Measurements from ENCODE around the gene ROPN1L.

DNA sequence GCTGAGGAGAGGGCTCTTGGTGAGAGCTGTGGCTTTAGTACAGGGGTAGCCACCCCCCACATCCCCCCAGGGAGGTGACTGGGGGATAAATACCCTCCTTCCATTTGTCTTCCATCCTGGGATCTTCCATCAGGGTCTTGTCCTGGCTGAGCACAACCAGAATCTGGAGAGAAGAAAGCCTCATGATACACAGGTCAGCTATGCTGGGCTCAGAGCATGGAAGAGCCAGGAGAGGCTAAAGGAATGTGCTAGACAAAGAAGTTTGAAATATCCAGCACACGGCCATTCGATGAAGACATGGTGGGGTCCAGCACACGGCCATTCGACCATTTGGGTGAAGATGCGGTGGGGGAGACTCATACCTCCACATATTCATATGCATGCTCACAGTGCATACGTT lies 30.0 kb downstream of the ROPN1L start:
- TF ChIP-seq EZH2phosphoT487 (IDR thresholded peaks at IDR 0.05; ENCODE audit: borderline replicate concordance, low read length): no peak
- TF ChIP-seq, protein P1, sequence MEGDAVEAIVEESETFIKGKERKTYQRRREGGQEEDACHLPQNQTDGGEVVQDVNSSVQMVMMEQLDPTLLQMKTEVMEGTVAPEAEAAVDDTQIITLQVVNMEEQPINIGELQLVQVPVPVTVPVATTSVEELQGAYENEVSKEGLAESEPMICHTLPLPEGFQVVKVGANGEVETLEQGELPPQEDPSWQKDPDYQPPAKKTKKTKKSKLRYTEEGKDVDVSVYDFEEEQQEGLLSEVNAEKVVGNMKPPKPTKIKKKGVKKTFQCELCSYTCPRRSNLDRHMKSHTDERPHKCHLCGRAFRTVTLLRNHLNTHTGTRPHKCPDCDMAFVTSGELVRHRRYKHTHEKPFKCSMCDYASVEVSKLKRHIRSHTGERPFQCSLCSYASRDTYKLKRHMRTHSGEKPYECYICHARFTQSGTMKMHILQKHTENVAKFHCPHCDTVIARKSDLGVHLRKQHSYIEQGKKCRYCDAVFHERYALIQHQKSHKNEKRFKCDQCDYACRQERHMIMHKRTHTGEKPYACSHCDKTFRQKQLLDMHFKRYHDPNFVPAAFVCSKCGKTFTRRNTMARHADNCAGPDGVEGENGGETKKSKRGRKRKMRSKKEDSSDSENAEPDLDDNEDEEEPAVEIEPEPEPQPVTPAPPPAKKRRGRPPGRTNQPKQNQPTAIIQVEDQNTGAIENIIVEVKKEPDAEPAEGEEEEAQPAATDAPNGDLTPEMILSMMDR (IDR thresholded peaks at IDR 0.05; ENCODE audit: low read depth, low read length, poor library complexity, severe bottlenecking): no peak
